Measurements from ENCODE around the gene EPHA7. TPM values are rescaled to one million over a fixed set of nuclear protein-coding genes. Genes with fewer than 3 reads are reported as not detected.

The EPHA7 gene
- total RNA-seq, 4 donors from 2014 or later, result 0.07 to 0.88 (median 0.14) TPM

DNA sequence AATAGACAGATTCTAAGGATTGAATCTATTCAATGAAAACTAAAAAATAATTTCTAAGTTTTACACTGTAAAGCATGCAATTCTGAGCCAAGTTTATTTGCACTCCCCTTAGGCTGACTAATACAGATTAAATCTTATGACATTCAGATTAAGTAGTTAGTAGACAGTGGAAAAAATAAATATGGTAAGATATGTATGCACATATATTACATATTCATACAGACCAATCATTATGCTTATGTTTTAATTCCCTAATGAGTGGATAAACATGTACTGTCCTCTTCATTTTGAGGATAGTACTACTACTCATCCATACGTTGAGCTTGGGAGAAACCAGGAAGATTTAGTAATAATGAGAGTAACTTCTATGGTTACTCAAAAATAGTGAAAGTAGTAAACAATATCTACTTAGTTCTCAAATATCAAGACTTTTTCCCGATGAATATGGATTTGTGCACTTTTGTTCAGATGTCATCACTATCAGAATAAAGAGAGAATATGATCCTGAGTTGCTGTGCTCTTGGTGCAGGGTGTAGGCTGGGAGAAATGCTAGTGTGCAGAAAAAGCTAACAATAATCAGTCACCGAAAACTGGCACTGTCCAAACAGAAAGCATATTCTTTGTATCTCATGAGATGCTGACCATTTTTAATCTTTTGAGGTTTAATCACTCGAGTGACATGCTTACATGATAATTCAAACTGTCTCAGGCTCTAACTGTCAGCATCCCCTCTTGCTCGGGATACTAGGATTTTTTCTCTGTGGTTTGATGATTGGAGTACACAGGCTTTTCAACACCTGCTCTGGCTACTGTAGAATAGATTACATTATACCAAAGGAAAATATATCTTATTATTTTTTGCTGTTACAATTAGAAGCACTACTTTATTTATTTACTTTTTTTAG lies 111.6 kb downstream of the EPHA7 start:
- H3K4me1 ChIP-seq, result no peaks in the 10 kb centered on the region
- H3K27ac ChIP-seq, result no peak overlapping the region
- H3K9me3 ChIP-seq, result no peaks in the 10 kb centered on the region
- intact Hi-C loops (cut with DNase I; ENCODE audit: low total_unique reads), result no loop called here
- ATAC-seq, result no peak
- no peak overlapping the region for H3K4me3 ChIP-seq
- H3K36me3 ChIP-seq, result no peaks in the 10 kb centered on the region
- no peaks in the 10 kb centered on the region for H3K27me3 ChIP-seq
- no peak for DNase-seq
- TF ChIP-seq, protein P1, sequence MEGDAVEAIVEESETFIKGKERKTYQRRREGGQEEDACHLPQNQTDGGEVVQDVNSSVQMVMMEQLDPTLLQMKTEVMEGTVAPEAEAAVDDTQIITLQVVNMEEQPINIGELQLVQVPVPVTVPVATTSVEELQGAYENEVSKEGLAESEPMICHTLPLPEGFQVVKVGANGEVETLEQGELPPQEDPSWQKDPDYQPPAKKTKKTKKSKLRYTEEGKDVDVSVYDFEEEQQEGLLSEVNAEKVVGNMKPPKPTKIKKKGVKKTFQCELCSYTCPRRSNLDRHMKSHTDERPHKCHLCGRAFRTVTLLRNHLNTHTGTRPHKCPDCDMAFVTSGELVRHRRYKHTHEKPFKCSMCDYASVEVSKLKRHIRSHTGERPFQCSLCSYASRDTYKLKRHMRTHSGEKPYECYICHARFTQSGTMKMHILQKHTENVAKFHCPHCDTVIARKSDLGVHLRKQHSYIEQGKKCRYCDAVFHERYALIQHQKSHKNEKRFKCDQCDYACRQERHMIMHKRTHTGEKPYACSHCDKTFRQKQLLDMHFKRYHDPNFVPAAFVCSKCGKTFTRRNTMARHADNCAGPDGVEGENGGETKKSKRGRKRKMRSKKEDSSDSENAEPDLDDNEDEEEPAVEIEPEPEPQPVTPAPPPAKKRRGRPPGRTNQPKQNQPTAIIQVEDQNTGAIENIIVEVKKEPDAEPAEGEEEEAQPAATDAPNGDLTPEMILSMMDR (IDR thresholded peaks at IDR 0.05 in 4 of 5, conservative IDR thresholded peaks at IDR 0.05 in 1 of 5), result no peak
- in situ Hi-C loops (cut with MboI; ENCODE audit: low sequenced_read_pairs in 4 of 4), result no loop called here

DNA sequence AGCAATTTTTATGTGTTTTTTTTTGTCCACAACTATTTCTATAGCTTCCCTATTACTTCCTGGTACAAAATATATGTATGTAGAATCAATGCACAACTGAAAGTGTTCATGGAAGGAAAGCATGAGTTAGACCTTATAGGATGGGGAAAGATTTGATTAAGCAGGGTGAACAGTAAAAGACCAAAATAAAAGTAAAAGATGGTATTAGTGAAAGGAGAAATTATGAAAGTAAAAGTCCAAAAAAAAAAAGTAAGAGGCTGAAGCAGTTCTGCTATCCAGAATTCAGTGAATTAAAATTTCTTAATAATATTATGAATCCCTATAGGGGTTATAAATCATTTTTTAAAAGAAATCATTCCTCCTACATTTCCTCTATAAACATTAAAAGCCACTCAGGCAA lies 114.3 kb downstream of the EPHA7 start:
- H3K36me3 ChIP-seq, result no peaks in the 10 kb centered on the region
- no peaks in the 10 kb centered on the region for H3K4me1 ChIP-seq
- no peak overlapping the region for H3K27ac ChIP-seq
- no peak overlapping the region for H3K4me3 ChIP-seq
- H3K9me3 ChIP-seq, result no peaks in the 10 kb centered on the region
- TF ChIP-seq, protein P1 (IDR thresholded peaks at IDR 0.05 in 4 of 5, conservative IDR thresholded peaks at IDR 0.05 in 1 of 5), result no peak
- TF ChIP-seq POLR2A (IDR thresholded peaks at IDR 0.05), result no peak
- in situ Hi-C loops (cut with MboI; ENCODE audit: low sequenced_read_pairs in 4 of 4) (no loop called here), intact Hi-C loops (cut with DNase I; ENCODE audit: low total_unique reads) (no loop called here)
- ATAC-seq (no peak), DNase-seq (no peak)
- no peaks in the 10 kb centered on the region for H3K27me3 ChIP-seq

DNA sequence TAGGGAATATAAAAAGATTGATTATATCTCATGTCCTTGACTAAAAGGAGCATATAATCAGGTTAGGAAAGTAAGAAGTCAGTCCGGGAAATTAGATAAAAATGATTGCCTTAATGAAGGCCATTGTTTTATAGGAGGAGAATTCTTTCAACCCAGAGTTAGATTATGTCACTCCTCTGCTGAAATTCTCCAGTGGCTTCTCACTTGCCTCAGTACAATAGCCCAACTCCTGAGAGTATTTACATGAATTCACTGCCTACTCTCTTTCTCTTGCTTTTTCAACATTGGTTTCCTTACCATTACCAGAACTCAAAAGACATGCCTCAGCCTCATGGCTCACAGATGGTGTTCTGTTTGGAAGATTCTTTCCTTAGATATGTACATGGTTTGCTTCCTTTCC lies 114.9 kb downstream of the EPHA7 start:
- Histone ChIP-seq H3K4me3 (no peak overlapping the region), H3K9me3 (no peaks in the 10 kb centered on the region), H3K4me1 (no peaks in the 10 kb centered on the region), H3K27ac (no peak overlapping the region), H3K36me3 (no peaks in the 10 kb centered on the region), H3K27me3 (no peaks in the 10 kb centered on the region)
- ATAC-seq, result no peak
- in situ Hi-C loops (cut with MboI; ENCODE audit: low sequenced_read_pairs in 4 of 4) (no loop called here), intact Hi-C loops (cut with DNase I; ENCODE audit: low total_unique reads) (no loop called here)
- DNase-seq, result no peak
- TF ChIP-seq, protein P1 (IDR thresholded peaks at IDR 0.05 in 4 of 5, conservative IDR thresholded peaks at IDR 0.05 in 1 of 5), result no peak
- no peak for TF ChIP-seq POLR2A (IDR thresholded peaks at IDR 0.05)

DNA sequence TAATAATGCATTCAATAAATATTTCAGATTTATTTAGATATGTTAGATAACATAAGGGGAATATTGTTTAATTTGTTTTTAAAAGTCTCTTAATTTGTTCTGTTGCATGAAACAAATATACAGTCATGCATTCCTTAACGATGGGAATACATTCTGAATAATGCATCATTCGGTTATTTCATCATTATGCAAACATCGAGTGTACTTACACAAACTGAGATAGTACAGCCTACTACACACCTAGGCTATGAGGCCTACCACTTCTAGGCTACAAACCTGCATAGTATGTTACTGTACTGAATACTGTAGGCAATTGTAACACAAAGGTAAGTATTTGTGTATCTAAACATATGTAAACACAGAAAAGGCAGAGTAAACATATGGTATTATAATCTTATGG lies 118.7 kb downstream of the EPHA7 start:
- intact Hi-C loops (cut with DNase I; ENCODE audit: low total_unique reads) (no loop called here), in situ Hi-C loops (cut with MboI; ENCODE audit: low sequenced_read_pairs in 4 of 4) (no loop called here)
- Histone ChIP-seq H3K4me3 (no peak overlapping the region), H3K9me3 (no peaks in the 10 kb centered on the region), H3K27me3 (no peaks in the 10 kb centered on the region), H3K4me1 (no peaks in the 10 kb centered on the region), H3K27ac (no peak overlapping the region), H3K36me3 (no peaks in the 10 kb centered on the region)
- ATAC-seq, result no peak
- no peak for DNase-seq
- TF ChIP-seq POLR2A (IDR thresholded peaks at IDR 0.05), result no peak
- TF ChIP-seq, protein P1 (IDR thresholded peaks at IDR 0.05 in 4 of 5, conservative IDR thresholded peaks at IDR 0.05 in 1 of 5), result no peak
